ENCODE data around the gene MCRS1. TPM values are rescaled to one million over a fixed set of nuclear protein-coding genes. Genes with fewer than 3 reads are reported as not detected.
"Not testable (repeated sequence)": the region's sequence is repeated elsewhere in the genome, so short reads cannot be mapped to it uniquely, and the experiment has no call there.

MCRS1 gene
- total RNA-seq, 1 experiment from 2014 or later = 71.7 TPM

DNA sequence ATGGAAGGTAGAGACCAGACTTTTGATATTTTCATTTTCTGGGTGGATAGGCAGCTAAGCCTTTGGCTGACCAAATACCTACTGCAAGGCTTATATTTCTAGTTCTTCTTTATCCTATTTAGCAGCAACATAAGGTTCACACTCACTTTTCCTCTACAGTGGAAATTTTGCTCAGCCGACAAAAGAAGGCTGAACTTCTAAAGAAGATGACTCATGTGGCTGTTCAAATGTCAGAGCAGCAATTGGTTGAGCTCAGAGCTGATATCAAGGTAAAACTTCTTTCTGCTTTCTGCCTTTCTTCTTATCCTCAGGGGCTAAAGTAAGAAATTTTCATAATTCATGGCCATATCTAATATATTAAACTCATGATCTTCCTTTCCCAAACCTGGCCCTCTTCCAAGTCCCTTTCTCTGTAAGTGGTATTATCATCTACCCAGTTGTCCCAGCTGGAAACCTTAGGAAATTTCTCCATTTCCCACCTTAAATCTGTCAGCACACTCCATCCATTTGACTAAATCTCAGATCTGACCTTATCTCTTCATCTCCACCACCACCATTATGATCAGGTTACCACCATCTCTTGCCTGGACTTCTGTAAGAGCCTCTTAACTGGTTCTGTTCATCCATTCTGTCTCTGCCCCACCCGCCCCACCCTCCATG is 48.9 kb downstream of the MCRS1 start:
- no peak for DNase-seq (ENCODE audit: low spot score)

- peak; percentile 52 for DNase-seq (ENCODE audit: low spot score)
Measured at GRCh38 chr12:49515266-49515665, 52.7 kb downstream of the MCRS1 start.

DNA sequence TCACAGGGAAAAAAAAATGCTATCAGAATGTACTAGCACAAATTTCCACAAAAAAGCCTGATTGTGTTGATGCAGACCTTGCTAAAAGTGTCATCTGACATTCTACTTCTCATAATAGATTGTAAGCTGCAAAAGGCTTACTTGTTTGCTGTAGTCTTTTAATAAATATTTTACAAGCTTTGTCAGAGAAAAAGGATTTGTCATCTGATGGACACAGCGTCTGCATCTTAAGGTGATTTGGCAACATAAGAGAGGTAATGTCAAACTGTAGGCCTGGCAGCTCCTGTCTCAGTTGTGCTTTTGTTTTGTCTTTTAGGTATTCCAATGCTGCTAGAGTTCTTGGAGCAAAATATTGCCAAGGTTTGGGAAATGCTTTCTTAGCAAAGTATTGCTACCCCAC is 55.4 kb downstream of the MCRS1 start:
- no peak for DNase-seq (ENCODE audit: low spot score)

GRCh38 chr12:49511410-49511809 is 56.5 kb downstream of the MCRS1 start:
- no peak for DNase-seq (ENCODE audit: low spot score)

- DNase-seq (ENCODE audit: low spot score) = not testable (repeated sequence)
Measured at GRCh38 chr12:49509681-49510080, 58.3 kb downstream of the MCRS1 start.

Other genes with a start within 250 kb of the MCRS1 start
- 39.8 and 56.9 TPM in 2 replicates for gene TROAP, start 244.9 kb downstream of the MCRS1 start, total RNA-seq (2014; rRNA removed; shearing (Covaris generic))
- gene C1QL4, start 231.0 kb downstream of the MCRS1 start, total RNA-seq (2014; rRNA removed; shearing (Covaris generic)) = 2.6 and 3.8 TPM in 2 replicates
- 14.3 TPM in 2 replicates for gene DNAJC22, start 221.3 kb downstream of the MCRS1 start, total RNA-seq (2014; rRNA removed; shearing (Covaris generic))
- 24.4 and 34.1 TPM in 2 replicates for gene SPATS2, start 200.7 kb downstream of the MCRS1 start, total RNA-seq (2014; rRNA removed; shearing (Covaris generic))
- 0.70 and 1.6 TPM in 2 replicates for gene KCNH3, start 29.1 kb downstream of the MCRS1 start, total RNA-seq (2014; rRNA removed; shearing (Covaris generic))
- gene FAM186B, start 37.5 kb upstream of the MCRS1 start, total RNA-seq (2014; rRNA removed; shearing (Covaris generic)) = 0.39 and 3.8 TPM in 2 replicates
- gene PRPF40B, start 55.4 kb upstream of the MCRS1 start, total RNA-seq (2014; rRNA removed; shearing (Covaris generic)) = 5.8 and 9.8 TPM in 2 replicates
- 9.1 and 10.6 TPM in 2 replicates for gene FMNL3, start 139.3 kb upstream of the MCRS1 start, total RNA-seq (2014; rRNA removed; shearing (Covaris generic))
- gene TMBIM6, start 173.4 kb upstream of the MCRS1 start, total RNA-seq (2014; rRNA removed; shearing (Covaris generic)) = 554 and 683 TPM in 2 replicates